SU-DHL-6 (cell line): Measurements from ENCODE around the gene ARL8B.

Experiments used
- H2AFZ ChIP-seq: fragments of 200-600 bp; sonication (generic); 2 replicates; pipeline ENCODE4 v1.6.1; 2014; ENCODE audit warnings: low read depth, mild to moderate bottlenecking, moderate library complexity, mixed read lengths, antibody characterized with exemption, low read length; ENCODE audit not compliant: severe bottlenecking
- H3F3A ChIP-seq: fragments of 200-600 bp; shearing (Covaris generic); 2 replicates; pipeline ENCODE4 v1.6.0; 2016; ENCODE audit warnings: antibody characterized with exemption, mild to moderate bottlenecking; ENCODE audit not compliant: insufficient read depth
- H3K27ac ChIP-seq: fragments of 200-600 bp; sonication (generic); 2 replicates; pipeline ENCODE4 v1.5.1; 2016; ENCODE audit warnings: low read depth, mild to moderate bottlenecking, low read length, moderate library complexity, mixed read lengths
- H3K27me3 ChIP-seq: fragments of 200-600 bp; sonication (generic), shearing (Covaris generic); 2 replicates; pipeline ENCODE4 v1.6.0; 2014; ENCODE audit warnings: mild to moderate bottlenecking, low read length
- H3K36me3 ChIP-seq: fragments of 200-600 bp; sonication (generic); 2 replicates; pipeline ENCODE4 v1.6.1; 2014; ENCODE audit warnings: mild to moderate bottlenecking, low read length, mixed read lengths
- H3K4me2 ChIP-seq: fragments of 300-600, 200-600 bp; shearing (Covaris generic), sonication (generic); 2 replicates; pipeline ENCODE4 v1.6.0; 2014; ENCODE audit warnings: low read length, low read depth, mild to moderate bottlenecking; ENCODE audit not compliant: poor library complexity, severe bottlenecking
- H3K4me3 ChIP-seq: fragments of 200-600 bp; sonication (generic); 2 replicates; pipeline ENCODE4 v1.5.1; 2014; ENCODE audit warnings: antibody characterized with exemption, low read length, mild to moderate bottlenecking, mixed read lengths; ENCODE audit not compliant: insufficient read depth, poor library complexity, severe bottlenecking
- H3K79me2 ChIP-seq: fragments of 200-600 bp; sonication (generic); 2 replicates; pipeline ENCODE4 v1.6.1; 2014; ENCODE audit warnings: mild to moderate bottlenecking, low read length, moderate library complexity; ENCODE audit not compliant: insufficient read depth
- H3K9ac ChIP-seq: fragments of 200-600 bp; sonication (generic); 2 replicates; pipeline ENCODE4 v1.7.0; 2014; ENCODE audit warnings: mild to moderate bottlenecking, low read length
- H3K9me2 ChIP-seq: fragments of 200-600 bp; sonication (generic); replicated peaks from 2 replicates; pipeline ENCODE4 v1.6.1; 2014; ENCODE audit warnings: low read length; ENCODE audit not compliant: insufficient read depth
- H3K9me3 ChIP-seq: fragments of 200-600 bp; sonication (generic); 2 replicates; pipeline ENCODE4 v1.6.1; 2014; ENCODE audit warnings: low read length, mixed read lengths; ENCODE audit not compliant: insufficient read depth
- H4K20me1 ChIP-seq: fragments of 200-600 bp; sonication (generic); 2 replicates; pipeline ENCODE4 v1.6.1; 2014; ENCODE audit warnings: low read depth, mild to moderate bottlenecking, antibody characterized with exemption, low read length, moderate library complexity, mixed read lengths
- CTCF ChIP-seq: fragments of 200-600 bp; sonication (generic); IDR thresholded peaks from one replicate; pipeline ENCODE4 v1.5.1; 2017; ENCODE audit warnings: antibody characterized with exemption, mild to moderate bottlenecking, low read length, moderate library complexity; ENCODE audit not compliant: insufficient read depth, poor library complexity, severe bottlenecking
- EZH2phosphoT487 ChIP-seq: fragments of 200-600 bp; sonication (generic), shearing (Covaris generic); conservative IDR thresholded peaks from 2 replicates; pipeline ENCODE4 v1.6.1; 2018; ENCODE audit warnings: mild to moderate bottlenecking, antibody characterized with exemption, low read length, moderate library complexity, mixed read lengths

The ARL8B gene

GRCh38 chr3:5140230-5140621, 18.1 kb downstream of the ARL8B start:
- Histone ChIP-seq H3K9ac (no peak overlapping the region), H3K9me3 (no peaks in the 10 kb centered on the region), H3K79me2 (peaks cover 96% of the 10 kb centered on the region), H4K20me1 (no peaks in the 10 kb centered on the region), H3K27ac (peak overlapping the region; percentile 53), H3K27me3 (no peaks in the 10 kb centered on the region), H2AFZ (no peak overlapping the region), H3K4me2 (peak overlapping the region; percentile 44), H3K4me3 (no peak overlapping the region), H3F3A (no peaks in the 10 kb centered on the region), H3K9me2 (no peaks in the 10 kb centered on the region), H3K36me3 (no peaks in the 10 kb centered on the region)
- TF ChIP-seq EZH2phosphoT487, result no peak
- no peak for TF ChIP-seq CTCF

DNA sequence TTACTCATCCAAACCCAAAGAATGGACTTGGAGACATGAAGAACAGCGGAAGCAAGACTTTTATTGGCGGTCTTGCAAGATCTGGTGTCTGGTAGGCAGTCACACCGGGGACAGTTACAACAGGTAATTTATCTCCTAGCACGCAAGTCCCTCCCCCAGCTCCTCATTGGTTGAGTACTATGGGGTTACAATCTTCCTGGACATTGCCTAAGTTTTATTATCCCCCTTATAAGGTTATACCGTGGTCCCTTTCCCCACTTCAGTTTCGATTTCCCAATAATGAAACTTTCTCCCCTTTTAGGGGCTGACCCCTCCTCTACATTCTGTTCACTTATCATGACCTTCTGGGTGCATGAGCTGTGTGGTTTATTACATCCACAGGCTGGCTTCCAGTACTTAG, 18.7 kb downstream of the ARL8B start:
- Histone ChIP-seq H3K27me3 (no peaks in the 10 kb centered on the region), H3K9me2 (no peaks in the 10 kb centered on the region), H3K9ac (no peak overlapping the region), H3K4me2 (no peak overlapping the region), H3F3A (no peaks in the 10 kb centered on the region), H2AFZ (no peak overlapping the region), H3K79me2 (peaks cover 99% of the 10 kb centered on the region), H3K36me3 (no peaks in the 10 kb centered on the region), H3K27ac (no peak overlapping the region), H3K4me3 (no peak overlapping the region), H4K20me1 (no peaks in the 10 kb centered on the region), H3K9me3 (no peaks in the 10 kb centered on the region)
- TF ChIP-seq EZH2phosphoT487 (no peak), CTCF (no peak)

DNA sequence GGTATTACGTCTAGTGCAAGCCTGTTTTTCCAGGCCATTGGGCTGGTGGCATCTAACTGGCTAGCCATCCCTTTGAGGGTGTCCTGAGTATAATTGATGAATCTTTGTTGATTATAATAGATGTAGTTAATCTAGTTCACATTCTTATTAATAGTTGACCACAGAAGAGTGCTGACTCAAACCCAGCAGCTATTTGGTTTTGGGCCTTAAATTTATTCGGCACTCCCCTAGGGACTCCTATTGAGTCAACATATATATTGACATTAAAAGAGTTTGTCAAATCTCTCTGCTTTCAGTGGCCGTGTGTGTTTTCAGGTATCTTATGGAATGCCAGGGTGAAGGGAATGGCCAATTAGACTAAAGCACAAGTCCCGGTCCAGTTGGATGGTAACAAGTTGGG, 19.7 kb downstream of the ARL8B start:
- H3K4me2 ChIP-seq, result no peak overlapping the region

More for the DNA sequence above, 19.7 kb downstream of the ARL8B start:
- Histone ChIP-seq H2AFZ (no peak overlapping the region), H4K20me1 (no peaks in the 10 kb centered on the region), H3K27me3 (no peaks in the 10 kb centered on the region), H3K36me3 (peaks cover 4% of the 10 kb centered on the region), H3K79me2 (peaks cover 100% of the 10 kb centered on the region), H3K27ac (no peak overlapping the region), H3K9me3 (no peaks in the 10 kb centered on the region), H3K9me2 (no peaks in the 10 kb centered on the region), H3F3A (no peaks in the 10 kb centered on the region), H3K9ac (no peak overlapping the region), H3K4me3 (no peak overlapping the region)
- TF ChIP-seq CTCF (no peak), EZH2phosphoT487 (no peak)
